Ureter (tissue), 1 donor: Measurements from ENCODE around the gene ENPP7. TPM values are rescaled to one million over a fixed set of nuclear protein-coding genes. Genes with fewer than 3 reads are reported as not detected.
A peak's percentile ranks its signal among the peaks of the same experiment; 100 is the strongest.

Source experiments
- DNase-seq: peaks from one replicate; pipeline ENCODE4 v3.0.0-alpha.2; 2020; ENCODE audit warnings: low spot score
- total RNA-seq: library from RNA; stranded (reverse); gene quantifications from one replicate; pipeline ENCODE4 v1.2.4, GENCODE V29; 2023
- donor health status: DM: yes; HTN: yes; CAD: no.

ENPP7 gene
- total RNA-seq, 1 donor from 2014 or later, result 0.18 TPM

GRCh38 chr17:79732254-79732653 lies 1.5 kb downstream of the ENPP7 start:
- no peak for DNase-seq

- no peak for DNase-seq
Observed at GRCh38 chr17:79732804-79733691, 2.3 kb downstream of the ENPP7 start.

GRCh38 chr17:79733692-79734070 lies 2.9 kb downstream of the ENPP7 start:
- DNase-seq, result no peak

GRCh38 chr17:79735096-79735495 lies 4.4 kb downstream of the ENPP7 start:
- DNase-seq, result no peak

DNA sequence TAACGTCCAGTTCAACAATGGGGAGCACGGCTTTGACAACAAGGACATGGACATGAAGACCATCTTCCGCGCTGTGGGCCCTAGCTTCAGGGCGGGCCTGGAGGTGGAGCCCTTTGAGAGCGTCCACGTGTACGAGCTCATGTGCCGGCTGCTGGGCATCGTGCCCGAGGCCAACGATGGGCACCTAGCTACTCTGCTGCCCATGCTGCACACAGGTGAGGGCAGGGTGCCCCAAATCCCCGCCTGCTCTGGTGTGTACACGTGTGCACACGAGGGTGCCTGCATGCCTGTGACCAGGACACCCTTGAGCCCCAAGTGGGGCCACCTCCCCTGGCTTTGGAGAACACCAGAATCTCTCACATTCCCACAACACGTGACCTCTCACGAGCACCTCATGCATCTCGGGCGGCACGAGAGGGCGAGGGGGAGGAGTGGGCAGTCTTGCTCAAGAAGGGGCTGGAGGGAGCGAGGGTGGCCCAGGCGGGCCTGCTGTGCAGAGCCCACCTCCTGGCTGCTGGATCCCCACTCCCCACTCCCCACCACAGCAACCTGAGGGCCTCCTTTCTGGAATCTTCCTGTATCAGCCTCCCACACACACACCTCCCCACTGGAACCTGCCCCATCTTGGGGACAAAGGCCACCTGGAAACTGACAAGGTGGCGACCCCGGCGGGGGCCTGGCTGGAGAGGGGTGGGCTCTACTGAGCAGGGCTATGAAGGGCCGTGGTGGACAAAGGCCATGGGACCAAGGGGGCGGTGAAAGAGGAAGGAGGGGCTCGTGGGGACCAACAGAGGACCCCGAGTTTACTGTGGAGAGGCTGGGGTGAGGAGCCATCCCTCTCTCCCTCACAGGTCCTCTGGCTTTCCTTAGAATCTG lies 6.5 kb downstream of the ENPP7 start:
- DNase-seq, result no peak

- DNase-seq, result no peak
Observed at GRCh38 chr17:79737922-79738578, 7.3 kb downstream of the ENPP7 start.

DNA sequence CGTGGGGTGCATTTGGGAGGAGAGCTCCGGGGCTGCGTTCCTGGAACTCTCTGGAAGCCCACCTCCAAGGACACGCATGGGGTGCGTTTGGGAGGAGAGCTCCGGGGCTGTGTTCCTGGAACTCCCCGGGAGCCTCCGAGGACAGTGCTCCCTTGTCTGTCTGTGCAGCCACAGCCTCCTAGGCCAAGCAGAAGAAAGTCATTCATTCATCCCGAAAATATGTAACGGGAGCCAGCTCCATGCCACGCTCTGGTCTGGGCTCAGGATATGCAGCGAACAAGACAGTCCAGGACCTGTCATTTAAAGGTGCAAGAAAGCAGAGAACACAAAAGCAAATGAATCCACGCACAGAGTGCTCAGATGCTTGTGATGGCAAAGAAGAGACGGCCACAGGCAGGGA lies 7.9 kb downstream of the ENPP7 start:
- no peak for DNase-seq

DNA sequence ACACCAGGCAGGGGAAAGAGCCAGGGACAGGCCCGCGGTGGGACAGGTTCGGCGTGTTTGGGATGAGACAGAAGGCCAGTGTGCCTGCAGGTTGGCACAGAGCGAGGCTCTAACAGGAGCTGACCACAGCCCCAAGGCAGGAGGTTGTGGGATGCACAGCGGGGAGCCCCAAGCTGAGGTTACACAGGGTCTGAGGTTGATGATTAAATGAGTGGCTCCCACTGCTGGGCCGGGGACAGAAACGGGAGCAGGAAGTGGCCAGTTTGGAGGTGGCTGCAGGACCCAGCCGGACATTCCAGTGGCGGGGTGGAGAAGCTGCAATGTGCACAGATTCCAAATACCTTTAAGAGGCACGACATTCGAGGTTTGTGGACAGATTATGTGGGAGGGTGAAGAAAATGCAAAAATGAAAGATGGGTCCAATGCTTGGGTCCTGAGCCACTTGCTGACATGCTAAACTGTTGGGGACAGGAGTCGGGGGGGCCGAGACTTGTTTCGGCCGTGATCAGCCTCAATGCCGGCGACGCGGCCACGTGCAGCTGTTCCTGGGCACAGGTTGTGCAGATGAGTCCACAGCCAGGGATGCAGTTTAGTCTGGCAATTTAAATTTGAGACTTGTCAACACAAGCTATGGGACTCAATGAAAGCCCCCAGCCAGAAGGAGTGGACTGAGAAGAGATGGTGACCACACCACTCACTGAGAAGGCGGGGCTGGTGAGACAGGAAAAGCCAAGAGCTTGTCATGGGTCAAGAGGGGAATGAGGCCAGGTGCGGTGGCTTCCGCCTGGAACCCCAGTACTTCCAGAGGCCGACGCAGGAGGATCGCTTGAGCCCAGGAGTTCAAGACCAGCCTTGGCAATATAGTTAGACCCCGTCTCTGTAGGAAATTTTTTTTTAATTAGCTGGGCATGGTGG lies 8.7 kb downstream of the ENPP7 start:
- DNase-seq, result no peak

- DNase-seq, result no peak
Observed at GRCh38 chr17:79740413-79740812, 9.7 kb downstream of the ENPP7 start.

- DNase-seq, result no peak
Observed at GRCh38 chr17:79741401-79741750, 10.6 kb downstream of the ENPP7 start.

GRCh38 chr17:79741751-79742588 lies 11.2 kb downstream of the ENPP7 start:
- DNase-seq, result peak; percentile 66

- no peak for DNase-seq
Observed at GRCh38 chr17:79742589-79742918, 11.8 kb downstream of the ENPP7 start.

GRCh38 chr17:79742951-79743476 lies 12.3 kb downstream of the ENPP7 start:
- no peak for DNase-seq

DNA sequence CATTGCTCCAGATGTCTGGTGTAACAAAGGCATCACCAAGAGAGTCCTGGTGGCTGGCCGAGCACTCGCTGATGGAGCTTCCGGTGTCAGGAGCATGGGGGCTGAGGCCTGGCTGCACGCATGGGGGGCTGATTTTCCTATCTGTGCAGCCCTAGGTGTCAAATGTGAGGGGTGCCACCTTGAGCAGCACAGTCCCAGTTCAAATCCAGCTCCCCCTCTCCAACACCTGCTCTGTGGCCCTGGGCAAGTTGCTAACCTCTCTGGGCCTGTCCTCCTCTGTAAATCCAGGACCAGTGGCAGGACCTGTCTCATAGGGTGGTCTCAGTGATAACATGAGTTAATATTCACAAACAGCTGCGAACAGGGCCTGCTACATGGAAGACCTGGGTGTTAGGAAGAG lies 12.9 kb downstream of the ENPP7 start:
- no peak for DNase-seq

- no peak for DNase-seq
Observed at GRCh38 chr17:79745641-79746105, 14.9 kb downstream of the ENPP7 start.

DNA sequence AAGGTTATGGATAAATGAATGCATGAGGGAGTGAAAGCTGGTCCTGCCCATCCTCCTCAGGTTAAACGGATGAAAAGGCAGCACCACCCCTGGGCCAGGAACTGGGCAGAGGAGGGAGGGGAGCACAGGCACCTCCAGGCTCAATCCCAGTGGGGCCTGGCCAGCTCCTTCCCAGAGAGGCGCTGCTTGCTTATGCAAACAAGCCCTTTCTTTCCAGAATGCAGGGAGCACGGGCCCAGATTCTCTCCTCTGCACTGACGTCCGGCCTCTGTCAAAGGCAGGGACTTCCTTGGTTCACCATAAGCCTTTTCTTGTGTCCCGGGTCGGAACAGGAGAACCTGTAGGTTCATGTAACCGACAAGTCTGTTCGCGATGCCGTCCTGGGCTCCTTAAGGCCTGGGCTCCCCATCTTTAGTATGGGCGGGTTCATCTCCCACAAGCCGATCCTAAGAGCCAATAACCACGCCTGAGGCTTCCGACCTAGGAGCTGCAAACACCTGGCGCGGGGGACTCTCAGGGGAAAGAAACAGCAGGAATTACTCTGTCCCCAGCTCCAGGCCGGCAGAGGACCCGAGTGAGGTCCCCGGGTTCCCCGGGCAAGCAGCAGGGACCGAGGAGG lies 16.3 kb downstream of the ENPP7 start:
- no peak for DNase-seq

GRCh38 chr17:79747508-79748294 lies 17.0 kb downstream of the ENPP7 start:
- DNase-seq, result no peak

DNA sequence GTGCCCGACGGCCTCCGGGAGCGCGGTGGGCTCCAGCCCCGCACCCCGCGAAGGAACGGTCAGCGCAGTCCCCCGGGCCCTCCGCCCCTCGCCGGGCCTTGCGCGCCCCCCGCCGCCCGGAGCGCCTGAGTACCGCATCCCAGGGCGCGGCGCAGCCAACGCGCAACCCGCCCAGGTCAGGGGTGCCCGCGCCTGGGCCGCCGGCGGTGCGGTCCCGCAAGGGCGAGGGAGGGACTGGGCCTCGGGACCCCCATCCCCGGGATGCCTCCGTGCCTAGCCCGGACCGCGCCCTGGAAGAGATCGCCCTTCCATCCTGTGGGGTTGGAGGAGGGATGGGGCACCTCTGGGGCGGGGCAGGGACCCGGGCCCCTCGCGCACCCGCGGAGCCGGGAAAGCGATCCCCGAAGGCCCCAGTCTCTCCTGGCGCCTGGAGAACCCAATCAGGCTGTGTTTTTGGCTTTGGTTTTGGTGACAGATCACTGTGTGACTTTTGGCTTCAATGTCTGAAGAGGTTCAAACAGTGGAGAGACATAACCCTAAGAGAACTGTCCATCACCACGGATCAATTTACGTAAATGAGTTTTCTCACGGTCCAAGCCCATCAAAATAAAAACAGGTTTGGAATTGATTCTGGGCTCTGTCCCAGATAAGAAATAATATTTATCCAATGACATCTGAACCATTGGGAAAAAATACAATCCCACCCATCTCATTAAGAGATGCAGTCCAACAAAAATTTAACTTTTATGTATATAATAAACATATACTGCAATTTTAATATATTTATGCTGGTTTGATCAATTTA lies 17.8 kb downstream of the ENPP7 start:
- no peak for DNase-seq
